ENCODE measurements around the gene SLC38A8.

DNA sequence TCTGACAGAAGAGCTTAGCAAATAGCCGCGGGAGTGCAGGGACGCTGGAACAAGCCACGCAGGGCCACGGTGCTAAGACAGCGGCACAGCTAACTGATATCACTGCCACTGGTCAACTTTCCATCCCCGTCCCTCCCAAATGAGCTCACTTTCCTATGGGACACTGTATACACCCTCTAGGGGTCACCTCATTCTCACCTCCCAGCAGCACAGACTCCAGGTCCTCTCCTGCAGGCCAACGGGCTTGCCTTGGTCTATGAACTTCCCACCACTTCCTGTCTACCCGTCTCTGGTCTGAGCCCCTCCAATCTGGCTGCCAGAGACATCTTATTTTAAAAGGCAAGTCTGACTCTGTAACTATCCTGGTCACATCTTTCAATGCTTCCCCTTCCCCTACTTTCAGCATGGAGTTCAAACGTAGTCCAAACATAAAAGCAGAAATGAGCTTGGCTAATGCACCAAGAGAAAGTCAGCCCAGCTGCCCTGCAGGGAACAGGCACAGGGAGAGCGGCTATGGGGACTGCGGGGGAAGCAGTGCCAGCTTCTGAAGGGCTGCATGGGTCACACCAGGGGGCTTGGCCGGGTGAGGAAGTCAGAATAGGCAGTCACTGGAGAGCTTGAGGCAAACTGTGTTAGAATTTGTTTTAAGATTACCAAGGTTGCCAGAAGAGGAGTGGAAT lies 26.3 kb upstream of the SLC38A8 start:
- TF ChIP-seq, protein P1, sequence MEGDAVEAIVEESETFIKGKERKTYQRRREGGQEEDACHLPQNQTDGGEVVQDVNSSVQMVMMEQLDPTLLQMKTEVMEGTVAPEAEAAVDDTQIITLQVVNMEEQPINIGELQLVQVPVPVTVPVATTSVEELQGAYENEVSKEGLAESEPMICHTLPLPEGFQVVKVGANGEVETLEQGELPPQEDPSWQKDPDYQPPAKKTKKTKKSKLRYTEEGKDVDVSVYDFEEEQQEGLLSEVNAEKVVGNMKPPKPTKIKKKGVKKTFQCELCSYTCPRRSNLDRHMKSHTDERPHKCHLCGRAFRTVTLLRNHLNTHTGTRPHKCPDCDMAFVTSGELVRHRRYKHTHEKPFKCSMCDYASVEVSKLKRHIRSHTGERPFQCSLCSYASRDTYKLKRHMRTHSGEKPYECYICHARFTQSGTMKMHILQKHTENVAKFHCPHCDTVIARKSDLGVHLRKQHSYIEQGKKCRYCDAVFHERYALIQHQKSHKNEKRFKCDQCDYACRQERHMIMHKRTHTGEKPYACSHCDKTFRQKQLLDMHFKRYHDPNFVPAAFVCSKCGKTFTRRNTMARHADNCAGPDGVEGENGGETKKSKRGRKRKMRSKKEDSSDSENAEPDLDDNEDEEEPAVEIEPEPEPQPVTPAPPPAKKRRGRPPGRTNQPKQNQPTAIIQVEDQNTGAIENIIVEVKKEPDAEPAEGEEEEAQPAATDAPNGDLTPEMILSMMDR (IDR thresholded peaks at IDR 0.05): no peak
- no peak for TF ChIP-seq ZFX (IDR thresholded peaks at IDR 0.05; ENCODE audit: borderline replicate concordance)
